Measurements from ENCODE around the gene UBXN1.

Gene UBXN1

GRCh38 chr11:62678770-62679696 lies at the start of gene UBXN1:
TSS of gene UBXN1 (minus strand) at chr11:62679073. CDS start at chr11:62678923, 150 bp downstream.
- peak; percentile 87 for DNase-seq (ENCODE audit: low spot score)

GRCh38 chr11:62728171-62728988 lies 49.5 kb upstream of the UBXN1 start, which contains the start of gene TTC9C:
TSS of gene TTC9C (plus strand) at chr11:62728486. CDS start at chr11:62728849, 363 bp downstream.
- peak; percentile 84 for DNase-seq (ENCODE audit: low spot score)

GRCh38 chr11:62727872-62728170 lies 48.9 kb upstream of the UBXN1 start:
- DNase-seq (ENCODE audit: low spot score) = peak; percentile 89

GRCh38 chr11:62727165-62727871 lies 48.4 kb upstream of the UBXN1 start, which contains the start of gene HNRNPUL2:
TSS of gene HNRNPUL2 (minus strand) at chr11:62727457. CDS start at chr11:62727156, 301 bp downstream.
- DNase-seq (ENCODE audit: low spot score) = peak; percentile 98

- DNase-seq (ENCODE audit: low spot score) = no peak
These were observed 48.0 kb upstream of the UBXN1 start for GRCh38 chr11:62726915-62727164.

- DNase-seq (ENCODE audit: low spot score) = no peak
These were observed 47.5 kb upstream of the UBXN1 start for GRCh38 chr11:62726156-62726914.

- no peak for DNase-seq (ENCODE audit: low spot score)
These were observed 46.8 kb upstream of the UBXN1 start for GRCh38 chr11:62725646-62726045.

- DNase-seq (ENCODE audit: low spot score) = no peak
These were observed 45.3 kb upstream of the UBXN1 start for GRCh38 chr11:62724171-62724570.

- DNase-seq (ENCODE audit: low spot score) = no peak
These were observed 43.1 kb upstream of the UBXN1 start for GRCh38 chr11:62721994-62722393.

GRCh38 chr11:62719302-62719978 lies 40.6 kb upstream of the UBXN1 start:
- no peak for DNase-seq (ENCODE audit: low spot score)

- DNase-seq (ENCODE audit: low spot score) = no peak
These were observed 37.9 kb upstream of the UBXN1 start for GRCh38 chr11:62716816-62717215.

- no peak for DNase-seq (ENCODE audit: low spot score)
These were observed 37.3 kb upstream of the UBXN1 start for GRCh38 chr11:62716206-62716605.

- no peak for DNase-seq (ENCODE audit: low spot score)
These were observed 36.6 kb upstream of the UBXN1 start for GRCh38 chr11:62715150-62716130.

- DNase-seq (ENCODE audit: low spot score) = no peak
These were observed 34.5 kb upstream of the UBXN1 start for GRCh38 chr11:62713343-62713742.

GRCh38 chr11:62712861-62713260 lies 34.0 kb upstream of the UBXN1 start:
- no peak for DNase-seq (ENCODE audit: low spot score)

- DNase-seq (ENCODE audit: low spot score) = no peak
These were observed 33.5 kb upstream of the UBXN1 start for GRCh38 chr11:62712276-62712812.

- DNase-seq (ENCODE audit: low spot score) = no peak
These were observed 31.1 kb upstream of the UBXN1 start for GRCh38 chr11:62710001-62710345.

- DNase-seq (ENCODE audit: low spot score) = peak; percentile 93
These were observed 30.6 kb upstream of the UBXN1 start for GRCh38 chr11:62709247-62710000.

GRCh38 chr11:62708793-62709192 lies 29.9 kb upstream of the UBXN1 start:
- DNase-seq (ENCODE audit: low spot score) = no peak
